ENCODE results near the gene GPR39.

GRCh38 chr2:132401326-132401725 is 15.3 kb upstream of the GPR39 start:
- TF ChIP-seq CTCF (conservative IDR thresholded peaks at IDR 0.05; ENCODE audit: low read length), result no peak
- TF ChIP-seq EZH2phosphoT487 (IDR thresholded peaks at IDR 0.05; ENCODE audit: borderline replicate concordance, low read depth, low read length), result no peak
